ENCODE data around the gene CHID1.

DNA sequence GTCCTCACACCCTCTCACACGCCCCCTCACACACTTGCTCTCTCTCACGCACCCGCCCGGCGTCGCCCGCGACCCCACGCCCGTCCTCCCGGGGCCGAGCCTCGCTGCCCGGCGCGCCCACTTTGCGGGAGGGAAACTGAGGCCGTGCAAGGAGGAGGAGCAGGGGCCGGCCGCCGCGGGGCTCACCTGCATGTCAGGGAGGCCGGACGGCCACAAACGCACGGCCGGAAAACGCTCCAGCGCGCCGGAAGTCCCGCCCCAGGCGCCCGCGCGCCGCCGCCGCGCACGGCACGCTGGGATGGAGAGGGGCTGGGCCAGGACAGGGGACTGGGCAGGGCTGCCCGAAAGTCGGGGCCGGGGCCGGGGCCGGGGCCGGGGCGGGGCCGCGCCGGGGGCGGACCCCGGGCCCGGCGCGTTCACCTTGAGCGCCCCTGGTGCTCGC is at the start of gene CHID1:
- TF ChIP-seq, protein P1, sequence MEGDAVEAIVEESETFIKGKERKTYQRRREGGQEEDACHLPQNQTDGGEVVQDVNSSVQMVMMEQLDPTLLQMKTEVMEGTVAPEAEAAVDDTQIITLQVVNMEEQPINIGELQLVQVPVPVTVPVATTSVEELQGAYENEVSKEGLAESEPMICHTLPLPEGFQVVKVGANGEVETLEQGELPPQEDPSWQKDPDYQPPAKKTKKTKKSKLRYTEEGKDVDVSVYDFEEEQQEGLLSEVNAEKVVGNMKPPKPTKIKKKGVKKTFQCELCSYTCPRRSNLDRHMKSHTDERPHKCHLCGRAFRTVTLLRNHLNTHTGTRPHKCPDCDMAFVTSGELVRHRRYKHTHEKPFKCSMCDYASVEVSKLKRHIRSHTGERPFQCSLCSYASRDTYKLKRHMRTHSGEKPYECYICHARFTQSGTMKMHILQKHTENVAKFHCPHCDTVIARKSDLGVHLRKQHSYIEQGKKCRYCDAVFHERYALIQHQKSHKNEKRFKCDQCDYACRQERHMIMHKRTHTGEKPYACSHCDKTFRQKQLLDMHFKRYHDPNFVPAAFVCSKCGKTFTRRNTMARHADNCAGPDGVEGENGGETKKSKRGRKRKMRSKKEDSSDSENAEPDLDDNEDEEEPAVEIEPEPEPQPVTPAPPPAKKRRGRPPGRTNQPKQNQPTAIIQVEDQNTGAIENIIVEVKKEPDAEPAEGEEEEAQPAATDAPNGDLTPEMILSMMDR (IDR thresholded peaks at IDR 0.05) = no peak
- TF ChIP-seq POLR2A (IDR thresholded peaks at IDR 0.05) = no peak
